ENCODE data around the gene OXTR. TPM values are rescaled to one million over a fixed set of nuclear protein-coding genes. Genes with fewer than 3 reads are reported as not detected.

OXTR gene
- total and polyA plus RNA-seq, 4 donors = 0.54 to 2.3 (median 0.72) TPM; not detected in 1

DNA sequence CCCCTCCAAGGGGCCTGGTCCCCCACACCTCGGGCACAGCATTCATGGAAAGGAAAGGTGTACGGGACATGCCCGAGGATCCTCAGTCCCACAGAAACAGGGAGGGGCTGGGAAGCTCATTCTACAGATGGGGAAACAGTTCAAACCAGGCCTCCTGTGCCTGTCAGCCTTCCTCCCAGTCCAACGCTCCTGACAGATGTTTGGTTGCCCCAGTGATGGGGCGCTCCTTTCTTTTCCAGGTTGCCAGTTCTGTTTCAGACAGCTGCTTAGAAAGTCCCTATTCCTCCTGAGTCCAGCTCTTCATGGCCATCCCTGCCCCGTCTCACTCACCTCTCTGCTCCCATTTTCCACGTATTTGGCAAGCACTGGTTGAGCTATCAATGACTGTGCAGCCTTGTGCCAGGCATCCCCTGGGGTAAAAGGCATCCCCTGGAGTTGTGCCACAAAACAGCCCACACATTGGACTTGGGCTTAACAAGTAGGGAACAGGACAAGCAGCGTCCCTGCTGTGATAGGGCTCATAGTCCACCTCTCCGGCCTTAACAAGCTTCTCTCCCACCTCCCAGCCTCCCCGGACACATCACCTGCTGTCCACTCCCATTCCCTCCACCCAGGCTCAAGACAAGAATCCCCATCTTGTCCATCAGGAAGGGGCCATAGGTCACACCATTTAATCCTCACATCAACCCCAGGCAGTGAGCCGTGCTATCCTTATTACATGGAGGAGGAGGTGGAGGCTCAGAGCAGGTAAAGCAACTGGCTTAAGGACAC, 6.6 kb downstream of the OXTR start:
- Histone ChIP-seq H3K4me1 (ENCODE audit: control insufficient read depth in 1 of 2, insufficient read depth in 2 of 2, low read length in 2 of 2) (no peaks in the 10 kb centered on the region), H3K9me3 (ENCODE audit: control insufficient read depth, low read length) (no peaks in the 10 kb centered on the region), H3K36me3 (ENCODE audit: control insufficient read depth in 1 of 2, insufficient read depth in 2 of 2, low read length in 1 of 2) (no peaks in the 10 kb centered on the region), H3K27me3 (ENCODE audit: control insufficient read depth in 1 of 2, insufficient read depth in 2 of 2, low read length in 1 of 2) (no peaks in the 10 kb centered on the region), H3K4me3 (ENCODE audit: low read length in 2 of 2) (no peak overlapping the region), H3K27ac (ENCODE audit: low read depth in 1 of 2, low read length in 2 of 2) (no peak overlapping the region)
- DNase-seq (no peak), ATAC-seq (ENCODE audit: low FRiP score) (no peak)
- WGBS, 2 donors = 87 to 88% methylated on average over 11 of the region's 11 CpGs
- intact Hi-C loops (cut with DNase I) = no loop called here

DNA sequence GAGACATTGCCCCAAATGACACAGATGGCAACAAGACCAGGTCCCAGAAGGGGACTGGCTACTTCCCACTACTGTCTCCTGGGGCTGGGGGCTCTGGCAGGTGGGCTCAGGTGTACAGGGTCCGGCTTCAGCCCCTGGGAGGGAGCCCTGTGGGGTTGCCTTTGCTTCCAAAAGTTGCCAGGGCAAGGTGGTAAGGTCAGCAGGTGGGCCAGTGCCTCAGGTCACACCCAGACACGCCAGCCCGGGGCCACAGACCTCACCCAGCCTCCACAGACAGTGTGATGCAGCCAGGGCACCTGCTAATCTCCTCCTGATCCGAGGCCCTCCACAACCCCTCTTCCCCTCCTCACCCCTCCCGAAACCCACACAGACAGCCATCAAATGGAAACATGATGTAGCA, 7.5 kb downstream of the OXTR start:
- WGBS, 2 donors = 81 to 92% methylated on average over 5 of the region's 5 CpGs
- Histone ChIP-seq H3K4me3 (ENCODE audit: low read length in 2 of 2) (no peak overlapping the region), H3K4me1 (ENCODE audit: control insufficient read depth in 1 of 2, insufficient read depth in 2 of 2, low read length in 2 of 2) (no peaks in the 10 kb centered on the region), H3K27ac (ENCODE audit: low read depth in 1 of 2, low read length in 2 of 2) (no peak overlapping the region), H3K27me3 (ENCODE audit: control insufficient read depth in 1 of 2, insufficient read depth in 2 of 2, low read length in 1 of 2) (no peaks in the 10 kb centered on the region), H3K9me3 (ENCODE audit: control insufficient read depth, low read length) (no peaks in the 10 kb centered on the region), H3K36me3 (ENCODE audit: control insufficient read depth in 1 of 2, insufficient read depth in 2 of 2, low read length in 1 of 2) (no peaks in the 10 kb centered on the region)
- DNase-seq (no peak), ATAC-seq (ENCODE audit: low FRiP score) (no peak)
- intact Hi-C loops (cut with DNase I) = no loop called here

DNA sequence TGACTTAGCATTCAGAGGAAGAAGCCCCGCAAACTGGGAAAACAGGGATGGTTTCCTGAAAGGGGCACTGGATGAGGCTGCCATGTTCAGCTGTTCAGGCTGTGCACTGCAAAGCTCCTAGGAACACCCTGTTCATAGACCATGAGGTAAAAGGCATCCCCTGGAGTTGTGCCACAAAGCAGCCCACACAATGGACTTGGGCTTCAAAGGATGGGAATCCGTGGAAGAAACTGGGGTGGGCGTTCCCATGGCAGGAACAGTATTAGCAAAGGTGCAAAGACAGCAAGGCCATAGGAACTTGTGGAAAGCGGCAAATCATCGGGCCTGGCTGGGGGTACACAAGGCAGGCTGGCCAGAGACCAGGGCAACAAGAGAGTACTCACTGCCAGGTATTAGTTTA, 8.9 kb downstream of the OXTR start:
- 92 to 93% methylated on average over 5 of the region's 5 CpGs for WGBS, 2 donors
- Histone ChIP-seq H3K9me3 (ENCODE audit: control insufficient read depth, low read length) (no peaks in the 10 kb centered on the region), H3K4me1 (ENCODE audit: control insufficient read depth in 1 of 2, insufficient read depth in 2 of 2, low read length in 2 of 2) (no peaks in the 10 kb centered on the region), H3K4me3 (ENCODE audit: low read length in 2 of 2) (no peak overlapping the region), H3K36me3 (ENCODE audit: control insufficient read depth in 1 of 2, insufficient read depth in 2 of 2, low read length in 1 of 2) (no peaks in the 10 kb centered on the region), H3K27ac (ENCODE audit: low read depth in 1 of 2, low read length in 2 of 2) (no peak overlapping the region), H3K27me3 (ENCODE audit: control insufficient read depth in 1 of 2, insufficient read depth in 2 of 2, low read length in 1 of 2) (no peaks in the 10 kb centered on the region)
- ATAC-seq (ENCODE audit: low FRiP score) (no peak), DNase-seq (no peak)
- intact Hi-C loops (cut with DNase I) = no loop called here

DNA sequence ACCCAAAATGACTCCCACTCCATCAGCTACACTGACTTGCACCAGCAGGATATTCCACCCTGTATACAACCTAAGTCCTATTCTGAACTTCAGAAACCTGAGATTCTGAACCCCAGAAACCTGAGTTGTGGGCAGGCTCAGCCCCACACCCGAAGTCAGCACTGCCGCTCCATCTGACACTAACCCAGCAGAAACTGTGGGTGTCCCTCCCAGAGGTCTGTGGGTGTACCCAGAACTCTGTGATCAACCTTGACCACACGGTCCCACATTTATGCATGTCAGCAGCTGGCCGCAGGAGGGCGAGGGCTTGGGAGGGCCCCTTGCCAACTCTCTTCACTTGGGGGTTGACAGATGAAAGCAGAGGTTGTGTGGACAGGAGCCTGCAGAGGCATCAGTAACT, 9.3 kb downstream of the OXTR start:
- ATAC-seq (ENCODE audit: low FRiP score) (no peak), DNase-seq (no peak)
- H3K9me3 ChIP-seq (ENCODE audit: control insufficient read depth, low read length) = no peaks in the 10 kb centered on the region
- intact Hi-C loops (cut with DNase I) = no loop called here
- H3K36me3 ChIP-seq (ENCODE audit: control insufficient read depth in 1 of 2, insufficient read depth in 2 of 2, low read length in 1 of 2) = no peaks in the 10 kb centered on the region
- H3K27ac ChIP-seq (ENCODE audit: low read depth in 1 of 2, low read length in 2 of 2) = no peak overlapping the region
- no peaks in the 10 kb centered on the region for H3K4me1 ChIP-seq (ENCODE audit: control insufficient read depth in 1 of 2, insufficient read depth in 2 of 2, low read length in 2 of 2)
- H3K4me3 ChIP-seq (ENCODE audit: low read length in 2 of 2) = no peak overlapping the region
- no peaks in the 10 kb centered on the region for H3K27me3 ChIP-seq (ENCODE audit: control insufficient read depth in 1 of 2, insufficient read depth in 2 of 2, low read length in 1 of 2)
- WGBS, 2 donors = 90 to 95% methylated on average over 5 of the region's 5 CpGs

DNA sequence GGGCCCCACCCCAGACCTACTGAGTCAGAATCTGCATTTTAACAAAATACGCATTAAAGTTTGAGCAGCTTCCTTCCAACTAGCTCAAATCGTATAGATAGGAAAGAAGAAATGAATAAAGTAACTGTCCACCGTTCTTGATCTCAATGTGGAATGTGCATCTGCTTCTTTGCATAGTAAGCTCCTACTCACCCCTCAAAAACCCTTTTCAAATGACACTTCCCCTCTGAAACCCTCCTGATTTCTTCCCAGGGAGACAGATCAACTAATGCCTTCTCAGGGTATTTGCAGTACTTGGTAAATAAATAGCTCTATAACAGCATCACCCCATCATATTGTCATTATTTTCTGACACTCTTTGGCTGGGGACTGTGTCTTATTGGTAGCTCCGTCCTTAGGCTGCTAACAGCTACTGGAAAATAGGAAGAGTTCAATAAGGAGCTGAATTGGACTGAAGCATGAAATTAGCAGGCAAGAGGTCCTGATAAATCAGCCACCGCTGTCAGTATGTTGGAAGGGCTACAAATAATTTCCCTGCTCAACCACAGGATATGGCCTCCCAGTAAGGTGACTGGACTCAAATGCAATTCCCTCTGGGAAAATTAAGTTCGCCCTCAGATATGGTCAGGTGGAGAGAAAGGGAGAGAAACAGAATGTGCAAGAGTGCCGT, 10.2 kb downstream of the OXTR start:
- Histone ChIP-seq H3K27me3 (ENCODE audit: control insufficient read depth in 1 of 2, insufficient read depth in 2 of 2, low read length in 1 of 2) (no peaks in the 10 kb centered on the region), H3K36me3 (ENCODE audit: control insufficient read depth in 1 of 2, insufficient read depth in 2 of 2, low read length in 1 of 2) (no peaks in the 10 kb centered on the region), H3K9me3 (ENCODE audit: control insufficient read depth, low read length) (no peaks in the 10 kb centered on the region), H3K4me3 (ENCODE audit: low read length in 2 of 2) (no peak overlapping the region), H3K27ac (ENCODE audit: low read depth in 1 of 2, low read length in 2 of 2) (no peak overlapping the region), H3K4me1 (ENCODE audit: control insufficient read depth in 1 of 2, insufficient read depth in 2 of 2, low read length in 2 of 2) (no peaks in the 10 kb centered on the region)
- ATAC-seq (ENCODE audit: low FRiP score) = no peak
- 83 to 92% methylated on average over 7 of the region's 7 CpGs for WGBS, 2 donors
- DNase-seq = no peak
- intact Hi-C loops (cut with DNase I) = no loop called here

DNA sequence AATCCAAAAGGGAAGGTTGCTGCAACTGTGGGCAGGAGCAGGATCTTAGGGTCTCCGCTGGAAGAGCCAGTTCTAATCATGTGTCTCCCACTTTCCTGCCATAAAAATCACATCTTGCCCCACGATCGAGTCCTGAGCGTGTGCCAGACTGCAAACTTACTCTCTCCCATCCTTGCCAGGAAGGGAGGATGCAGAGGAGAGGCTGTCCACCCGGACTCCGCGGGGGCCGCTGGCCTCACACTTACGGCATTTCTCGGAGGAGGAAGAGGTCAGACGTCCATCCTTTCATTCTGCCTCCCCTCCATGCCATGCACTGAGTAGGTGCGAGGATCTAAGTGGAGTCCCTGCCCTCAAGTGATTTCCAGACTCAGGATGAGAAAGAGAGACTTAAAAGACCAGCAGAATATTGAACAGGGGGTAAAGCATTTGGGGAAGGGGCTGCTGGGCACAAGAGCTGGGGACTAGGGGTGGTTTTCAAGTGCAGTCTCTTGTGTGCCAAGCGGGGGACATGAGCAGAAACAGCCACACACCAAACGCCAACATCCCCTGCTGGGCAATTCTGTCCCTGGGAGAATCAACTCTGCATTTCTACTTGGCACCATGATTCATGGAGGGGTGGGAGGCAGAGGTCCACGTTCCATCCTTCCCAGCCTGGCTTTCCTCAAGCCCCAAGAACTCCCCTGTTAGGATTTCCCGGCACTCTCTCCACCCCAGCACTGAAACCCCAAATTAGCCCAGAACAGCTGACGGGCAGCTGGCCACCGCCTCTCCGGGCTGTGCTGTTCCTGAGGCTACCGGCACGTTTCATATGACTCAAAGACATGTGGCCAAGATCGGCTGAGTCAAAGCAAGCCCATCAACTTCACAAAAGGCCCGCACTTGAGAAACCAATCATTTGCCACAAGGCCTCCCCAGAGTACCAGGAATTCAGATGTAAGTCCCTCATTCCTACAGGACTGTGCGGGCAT, 11.6 kb downstream of the OXTR start:
- WGBS, 2 donors = 87 to 88% methylated on average over 24 of the region's 24 CpGs
- H3K4me3 ChIP-seq (ENCODE audit: low read length in 2 of 2) = no peak overlapping the region
- DNase-seq (no peak), ATAC-seq (ENCODE audit: low FRiP score) (no peak)
- H3K27me3 ChIP-seq (ENCODE audit: control insufficient read depth in 1 of 2, insufficient read depth in 2 of 2, low read length in 1 of 2) = no peaks in the 10 kb centered on the region
- no peaks in the 10 kb centered on the region for H3K4me1 ChIP-seq (ENCODE audit: control insufficient read depth in 1 of 2, insufficient read depth in 2 of 2, low read length in 2 of 2)
- H3K27ac ChIP-seq (ENCODE audit: low read depth in 1 of 2, low read length in 2 of 2) = no peak overlapping the region
- no peaks in the 10 kb centered on the region for H3K9me3 ChIP-seq (ENCODE audit: control insufficient read depth, low read length)
- H3K36me3 ChIP-seq (ENCODE audit: control insufficient read depth in 1 of 2, insufficient read depth in 2 of 2, low read length in 1 of 2) = no peaks in the 10 kb centered on the region
- intact Hi-C loops (cut with DNase I) = no loop called here

DNA sequence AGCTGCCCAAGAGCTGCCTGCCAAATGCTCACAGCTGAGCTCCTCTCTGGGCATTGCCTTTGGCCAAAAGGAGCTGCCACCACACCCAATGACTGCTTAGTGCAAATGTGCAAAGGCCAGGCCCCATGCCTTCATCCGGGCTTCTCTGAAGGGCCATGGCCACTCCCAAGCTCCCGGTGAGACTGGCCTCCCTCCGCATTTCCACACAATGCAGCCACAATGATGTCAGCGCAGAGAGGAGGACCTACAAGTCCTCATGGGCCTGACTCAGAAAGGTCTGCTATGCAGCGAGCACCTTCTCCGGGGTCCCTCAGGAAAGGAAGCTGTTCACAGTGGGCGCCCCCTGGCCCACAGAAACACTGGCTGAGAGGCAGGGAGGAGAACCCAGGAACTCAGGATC, 12.7 kb downstream of the OXTR start:
- Histone ChIP-seq H3K4me1 (ENCODE audit: control insufficient read depth in 1 of 2, insufficient read depth in 2 of 2, low read length in 2 of 2) (no peaks in the 10 kb centered on the region), H3K4me3 (ENCODE audit: low read length in 2 of 2) (no peak overlapping the region), H3K36me3 (ENCODE audit: control insufficient read depth in 1 of 2, insufficient read depth in 2 of 2, low read length in 1 of 2) (no peaks in the 10 kb centered on the region), H3K27me3 (ENCODE audit: control insufficient read depth in 1 of 2, insufficient read depth in 2 of 2, low read length in 1 of 2) (no peaks in the 10 kb centered on the region), H3K27ac (ENCODE audit: low read depth in 1 of 2, low read length in 2 of 2) (no peak overlapping the region), H3K9me3 (ENCODE audit: control insufficient read depth, low read length) (no peaks in the 10 kb centered on the region)
- intact Hi-C loops (cut with DNase I) = no loop called here
- DNase-seq (no peak), ATAC-seq (ENCODE audit: low FRiP score) (no peak)
- WGBS, 2 donors = 81 to 88% methylated on average over 7 of the region's 7 CpGs

DNA sequence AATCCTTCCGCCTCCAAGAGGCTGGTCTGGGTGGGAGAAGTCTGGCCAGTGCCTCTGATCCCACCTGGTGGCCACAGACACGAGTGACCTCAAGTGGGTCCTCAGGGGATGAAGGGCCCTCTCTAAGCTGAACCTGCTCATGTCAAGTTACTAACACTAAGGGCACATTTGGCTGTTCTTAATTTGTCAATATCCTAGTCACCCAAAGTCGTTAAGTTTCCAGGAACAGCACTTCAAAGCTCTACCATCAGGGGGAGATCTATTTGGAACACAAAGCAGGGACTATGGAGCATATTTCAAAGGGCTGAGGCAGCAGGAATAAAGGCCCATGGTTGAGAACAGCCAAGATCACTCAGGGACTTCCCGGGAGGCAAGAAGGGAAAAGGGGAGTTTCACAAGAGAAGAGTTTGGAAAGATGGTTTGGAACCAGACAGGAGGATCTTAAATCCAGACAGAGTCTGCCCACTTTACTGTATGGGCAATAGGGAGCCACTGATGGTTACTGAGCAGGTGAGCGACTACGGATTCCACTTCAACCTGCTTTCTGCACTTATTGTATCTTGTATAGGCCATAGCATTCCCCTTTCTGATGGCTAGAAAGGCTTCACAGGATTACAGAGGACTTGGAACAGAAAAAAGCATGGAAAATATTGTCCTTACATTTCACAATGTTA, 13.7 kb downstream of the OXTR start:
- Histone ChIP-seq H3K9me3 (ENCODE audit: control insufficient read depth, low read length) (no peaks in the 10 kb centered on the region), H3K4me1 (ENCODE audit: control insufficient read depth in 1 of 2, insufficient read depth in 2 of 2, low read length in 2 of 2) (no peaks in the 10 kb centered on the region), H3K36me3 (ENCODE audit: control insufficient read depth in 1 of 2, insufficient read depth in 2 of 2, low read length in 1 of 2) (no peaks in the 10 kb centered on the region), H3K4me3 (ENCODE audit: low read length in 2 of 2) (no peak overlapping the region), H3K27me3 (ENCODE audit: control insufficient read depth in 1 of 2, insufficient read depth in 2 of 2, low read length in 1 of 2) (no peaks in the 10 kb centered on the region), H3K27ac (ENCODE audit: low read depth in 1 of 2, low read length in 2 of 2) (no peak overlapping the region)
- intact Hi-C loops (cut with DNase I) = no loop called here
- WGBS, 2 donors = 79 to 84% methylated on average over 6 of the region's 6 CpGs
- no peak for ATAC-seq (ENCODE audit: low FRiP score)
- no peak for DNase-seq
